ENCODE measurements around the gene NSUN4. TPM values are rescaled to one million over a fixed set of nuclear protein-coding genes. Genes with fewer than 3 reads are reported as not detected.

Gene NSUN4
- total RNA-seq, 2 donors from 2014 or later = 18.3 to 19.0 TPM

- intact Hi-C loops (cut with DNase I) = no loop called here
- H3K36me3 ChIP-seq = no peaks in the 10 kb centered on the region
- H3K27me3 ChIP-seq = no peaks in the 10 kb centered on the region
- no peak overlapping the region for H3K9ac ChIP-seq (ENCODE audit: low read depth in 2 of 2, low read length in 2 of 2)
- H3K27ac ChIP-seq = no peak overlapping the region
- H3K4me3 ChIP-seq = no peak overlapping the region
- no peak for DNase-seq
- no peaks in the 10 kb centered on the region for H3K4me1 ChIP-seq
- H3K9me3 ChIP-seq = no peaks in the 10 kb centered on the region
- TF ChIP-seq, protein P1, sequence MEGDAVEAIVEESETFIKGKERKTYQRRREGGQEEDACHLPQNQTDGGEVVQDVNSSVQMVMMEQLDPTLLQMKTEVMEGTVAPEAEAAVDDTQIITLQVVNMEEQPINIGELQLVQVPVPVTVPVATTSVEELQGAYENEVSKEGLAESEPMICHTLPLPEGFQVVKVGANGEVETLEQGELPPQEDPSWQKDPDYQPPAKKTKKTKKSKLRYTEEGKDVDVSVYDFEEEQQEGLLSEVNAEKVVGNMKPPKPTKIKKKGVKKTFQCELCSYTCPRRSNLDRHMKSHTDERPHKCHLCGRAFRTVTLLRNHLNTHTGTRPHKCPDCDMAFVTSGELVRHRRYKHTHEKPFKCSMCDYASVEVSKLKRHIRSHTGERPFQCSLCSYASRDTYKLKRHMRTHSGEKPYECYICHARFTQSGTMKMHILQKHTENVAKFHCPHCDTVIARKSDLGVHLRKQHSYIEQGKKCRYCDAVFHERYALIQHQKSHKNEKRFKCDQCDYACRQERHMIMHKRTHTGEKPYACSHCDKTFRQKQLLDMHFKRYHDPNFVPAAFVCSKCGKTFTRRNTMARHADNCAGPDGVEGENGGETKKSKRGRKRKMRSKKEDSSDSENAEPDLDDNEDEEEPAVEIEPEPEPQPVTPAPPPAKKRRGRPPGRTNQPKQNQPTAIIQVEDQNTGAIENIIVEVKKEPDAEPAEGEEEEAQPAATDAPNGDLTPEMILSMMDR (IDR thresholded peaks at IDR 0.05) = no peak
Measured at GRCh38 chr1:46370214-46370633, 29.6 kb downstream of the NSUN4 start.

GRCh38 chr1:46372431-46372830, 31.8 kb downstream of the NSUN4 start:
- Histone ChIP-seq H3K9ac (ENCODE audit: low read depth in 2 of 2, low read length in 2 of 2) (no peak overlapping the region), H3K9me3 (no peaks in the 10 kb centered on the region), H3K4me3 (no peak overlapping the region), H3K36me3 (no peaks in the 10 kb centered on the region), H3K4me1 (no peaks in the 10 kb centered on the region), H3K27ac (no peak overlapping the region), H3K27me3 (no peaks in the 10 kb centered on the region)
- no peak for DNase-seq
- intact Hi-C loops (cut with DNase I) = no loop called here
- TF ChIP-seq, protein P1 (IDR thresholded peaks at IDR 0.05) = no peak

DNA sequence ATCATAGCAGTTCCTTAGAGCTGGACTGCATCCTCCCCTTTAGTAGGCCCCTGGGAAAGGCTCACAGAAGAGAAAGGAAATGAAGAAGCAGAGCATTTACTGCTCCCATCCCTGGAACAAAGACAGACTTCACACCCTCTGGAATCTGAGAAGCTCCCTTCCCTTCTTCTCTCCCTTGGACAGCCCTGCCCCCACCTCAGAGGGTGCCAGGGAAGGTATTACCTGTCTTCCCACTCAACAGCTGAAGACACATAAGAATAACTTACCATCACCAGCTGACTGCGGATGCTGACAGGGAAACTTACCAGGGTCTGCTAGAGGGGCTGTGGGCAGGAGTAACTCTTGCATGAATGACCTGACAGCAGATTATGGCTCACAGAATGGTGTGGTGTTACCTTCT, 39.4 kb downstream of the NSUN4 start:
- H3K9me3 ChIP-seq = no peaks in the 10 kb centered on the region
- intact Hi-C loops (cut with DNase I) = no loop called here
- H3K4me3 ChIP-seq = no peak overlapping the region
- H3K9ac ChIP-seq (ENCODE audit: low read depth in 2 of 2, low read length in 2 of 2) = no peak overlapping the region
- H3K27me3 ChIP-seq = no peaks in the 10 kb centered on the region
- no peak for DNase-seq
- no peaks in the 10 kb centered on the region for H3K36me3 ChIP-seq
- H3K4me1 ChIP-seq = no peaks in the 10 kb centered on the region
- TF ChIP-seq, protein P1 (IDR thresholded peaks at IDR 0.05) = no peak
- no peak overlapping the region for H3K27ac ChIP-seq

DNA sequence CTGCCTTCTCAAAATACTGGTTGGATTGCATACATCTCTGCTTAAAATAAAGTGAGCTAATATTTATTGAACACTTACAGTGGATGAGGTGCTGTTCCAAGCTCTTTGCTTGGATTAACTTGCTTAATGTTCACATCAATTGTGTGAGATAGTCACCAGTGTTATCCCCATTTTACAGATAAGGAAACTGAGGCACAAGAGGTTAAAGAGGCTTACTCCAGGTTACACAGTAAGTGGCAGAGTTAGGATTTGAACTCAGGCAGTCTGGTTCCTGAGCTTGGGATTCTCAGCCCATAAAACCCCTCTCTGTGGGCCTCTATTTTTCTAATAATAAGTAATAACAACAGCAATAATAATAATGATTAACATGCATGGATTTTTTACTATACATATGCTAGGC, 39.9 kb downstream of the NSUN4 start:
- intact Hi-C loops (cut with DNase I) = no loop called here
- no peak for DNase-seq
- no peaks in the 10 kb centered on the region for H3K36me3 ChIP-seq
- H3K9ac ChIP-seq (ENCODE audit: low read depth in 2 of 2, low read length in 2 of 2) = no peak overlapping the region
- H3K4me1 ChIP-seq = no peaks in the 10 kb centered on the region
- TF ChIP-seq, protein P1 (IDR thresholded peaks at IDR 0.05) = no peak
- no peaks in the 10 kb centered on the region for H3K27me3 ChIP-seq
- no peaks in the 10 kb centered on the region for H3K9me3 ChIP-seq
- H3K4me3 ChIP-seq = no peak overlapping the region
- H3K27ac ChIP-seq = no peak overlapping the region

DNA sequence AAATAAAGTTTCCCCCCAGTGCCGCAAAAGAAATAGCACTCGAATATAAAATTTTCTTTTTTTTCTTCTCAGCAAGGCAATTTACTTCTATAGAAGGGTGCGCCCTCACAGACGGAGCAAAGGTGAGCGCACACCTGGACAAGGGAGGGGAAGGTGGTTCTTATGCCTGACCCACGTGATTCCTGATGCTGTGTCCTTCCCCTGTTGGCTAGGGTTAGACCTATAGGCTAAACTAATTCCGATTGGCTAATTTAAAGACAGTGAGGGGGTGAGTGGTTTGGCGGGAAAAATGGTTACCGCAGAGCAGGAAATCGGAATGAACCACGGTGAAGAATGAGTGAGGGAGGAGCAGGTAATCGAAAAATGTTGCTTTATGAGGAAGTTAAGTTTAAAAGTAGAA, 52.9 kb downstream of the NSUN4 start:
- H3K9me3 ChIP-seq = no peaks in the 10 kb centered on the region

More for the DNA sequence above, 52.9 kb downstream of the NSUN4 start:
- Histone ChIP-seq H3K4me1 (peaks cover 8% of the 10 kb centered on the region), H3K27me3 (no peaks in the 10 kb centered on the region), H3K36me3 (no peaks in the 10 kb centered on the region), H3K27ac (no peak overlapping the region), H3K9ac (ENCODE audit: low read depth in 2 of 2, low read length in 2 of 2) (no peak overlapping the region), H3K4me3 (peak overlapping the region; percentile 55)
- TF ChIP-seq, protein P1 (IDR thresholded peaks at IDR 0.05) = no peak
- no peak for DNase-seq
- intact Hi-C loops (cut with DNase I) = no loop called here

All from colonic mucosa (tissue), 4 donors.